ENCODE measurements around the gene LPP. TPM values are rescaled to one million over a fixed set of nuclear protein-coding genes. Genes with fewer than 3 reads are reported as not detected.

LPP gene
- total and polyA plus RNA-seq, 2 of the 4 experiments (the other 2 are of a cell fraction) = 16.0 to 130 TPM

DNA sequence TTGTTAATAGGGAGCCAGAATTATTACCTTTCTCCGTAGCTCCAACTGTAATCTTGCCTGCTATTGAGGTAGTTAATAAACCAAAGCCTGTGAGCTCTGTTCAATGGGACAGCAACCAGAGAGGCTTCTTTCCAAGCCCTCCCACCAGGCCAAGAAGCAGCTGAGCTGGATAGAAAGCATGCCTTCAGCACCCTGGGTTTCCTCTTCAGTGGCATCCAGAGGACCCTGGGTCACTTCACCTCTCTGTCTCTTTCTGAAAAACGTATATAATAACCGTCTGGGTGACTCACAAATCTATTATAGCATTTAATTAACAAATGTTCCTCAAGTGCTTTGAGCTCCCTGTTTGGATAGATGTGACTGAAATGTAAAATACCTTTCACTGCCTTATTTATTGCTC lies 420.0 kb downstream of the LPP start:
- no peak overlapping the region for H3K18ac ChIP-seq (ENCODE audit: low read depth, low read length)
- in situ Hi-C loops (cut with MboI; ENCODE audit: low sequenced_read_pairs) = no loop called here
- no peak overlapping the region for H3K27ac ChIP-seq (ENCODE audit: insufficient read depth, low read length)
- DNase-seq (no peak), ATAC-seq (ENCODE audit: low read depth) (no peak)
- H2BK15ac ChIP-seq (ENCODE audit: low read depth, low read length) = no peak overlapping the region
- no peak overlapping the region for H3K4ac ChIP-seq (ENCODE audit: low read depth, low read length)
- no TSS peak for BruUV-seq (replicated peaks)
- H2BK120ac ChIP-seq (ENCODE audit: low read depth, low read length) = no peak overlapping the region
- H3K56ac ChIP-seq (ENCODE audit: extremely low read depth, insufficient read depth, low read length) = no peak overlapping the region
- no peak overlapping the region for H4K5ac ChIP-seq (ENCODE audit: low read depth, low read length)
- no peak overlapping the region for H2AK5ac ChIP-seq (ENCODE audit: low read depth, low read length)
- no peak overlapping the region for H2BK5ac ChIP-seq (ENCODE audit: low read depth, low read length, poor library complexity, severe bottlenecking)
- no peak overlapping the region for H2AFZ ChIP-seq (replicated peaks; ENCODE audit: low read length, poor library complexity)
- peaks cover 1% of the 10 kb centered on the region; the same call in 1 of the 2 replicates for H3K36me3 ChIP-seq (ENCODE audit: control insufficient read depth, insufficient read depth, low read length)
- no peaks in the 10 kb centered on the region for H3K27me3 ChIP-seq (ENCODE audit: control insufficient read depth, insufficient read depth, low read length)
- peaks cover 10% of the 10 kb centered on the region; the same call in 1 of the 2 replicates for H4K20me1 ChIP-seq (ENCODE audit: insufficient read depth, low read length)
- intact Hi-C loops (cut with micrococcal nuclease) = no loop called here
- H3K14ac ChIP-seq (replicated peaks; ENCODE audit: low read depth, low read length) = no peak overlapping the region
- H3K4me2 ChIP-seq (ENCODE audit: low read depth, low read length) = no peak overlapping the region
- ChIA-PET POLR2A (ENCODE audit: unreplicated experiment) (no interaction called here), CTCF (interaction anchor here (0.6 kb wide), 1 partner anchor 755 kb away, joined by 3 read pairs; no protein-coding TSS in a partner anchor)
- no peaks in the 10 kb centered on the region for H3K9me3 ChIP-seq (ENCODE audit: control insufficient read depth, insufficient read depth, low read length)
- no CpG with 5 or more reads among the region's 3 CpGs for WGBS, 2 experiments (ENCODE audit: extremely low coverage in 2 of 2, insufficient read length in 1 of 2)
- H4K8ac ChIP-seq (ENCODE audit: low read depth in 2 of 2, low read length in 2 of 2) = no peak overlapping the region
- no peak overlapping the region for H2AK9ac ChIP-seq (replicated peaks; ENCODE audit: low read depth, low read length, poor library complexity)
- H3K4me1 ChIP-seq (ENCODE audit: control insufficient read depth, insufficient read depth, low read length) = peaks cover 7% of the 10 kb centered on the region
- dilution Hi-C loops (cut with HindIII; ENCODE audit: low sequenced_read_pairs, unreplicated experiment) = no loop called here
- no peak overlapping the region for H3K23ac ChIP-seq (ENCODE audit: low read depth, low read length)
- H4K91ac ChIP-seq (ENCODE audit: insufficient read depth, low read depth, low read length) = no peak overlapping the region
- no peak overlapping the region for H3K9ac ChIP-seq (ENCODE audit: low read depth, low read length)
- H3K4me3 ChIP-seq (ENCODE audit: insufficient read depth, low read depth, low read length) = no peak overlapping the region
- H2BK20ac ChIP-seq (ENCODE audit: low read depth, low read length) = no peak overlapping the region
- peaks cover 9% of the 10 kb centered on the region for H3K9me1 ChIP-seq (ENCODE audit: insufficient read depth, low read length)
- H3K79me1 ChIP-seq (ENCODE audit: low read depth in 1 of 2, low read length in 2 of 2) = peaks cover 46 to 71% of the 10 kb centered on the region in 2 experiments
- no peak for TF ChIP-seq MXI1 (IDR thresholded peaks at IDR 0.05; ENCODE audit: borderline replicate concordance, low read depth, low read length)
- no peak for TF ChIP-seq RAD21 (IDR thresholded peaks at IDR 0.05; ENCODE audit: low read length)
- TF ChIP-seq, protein P1, sequence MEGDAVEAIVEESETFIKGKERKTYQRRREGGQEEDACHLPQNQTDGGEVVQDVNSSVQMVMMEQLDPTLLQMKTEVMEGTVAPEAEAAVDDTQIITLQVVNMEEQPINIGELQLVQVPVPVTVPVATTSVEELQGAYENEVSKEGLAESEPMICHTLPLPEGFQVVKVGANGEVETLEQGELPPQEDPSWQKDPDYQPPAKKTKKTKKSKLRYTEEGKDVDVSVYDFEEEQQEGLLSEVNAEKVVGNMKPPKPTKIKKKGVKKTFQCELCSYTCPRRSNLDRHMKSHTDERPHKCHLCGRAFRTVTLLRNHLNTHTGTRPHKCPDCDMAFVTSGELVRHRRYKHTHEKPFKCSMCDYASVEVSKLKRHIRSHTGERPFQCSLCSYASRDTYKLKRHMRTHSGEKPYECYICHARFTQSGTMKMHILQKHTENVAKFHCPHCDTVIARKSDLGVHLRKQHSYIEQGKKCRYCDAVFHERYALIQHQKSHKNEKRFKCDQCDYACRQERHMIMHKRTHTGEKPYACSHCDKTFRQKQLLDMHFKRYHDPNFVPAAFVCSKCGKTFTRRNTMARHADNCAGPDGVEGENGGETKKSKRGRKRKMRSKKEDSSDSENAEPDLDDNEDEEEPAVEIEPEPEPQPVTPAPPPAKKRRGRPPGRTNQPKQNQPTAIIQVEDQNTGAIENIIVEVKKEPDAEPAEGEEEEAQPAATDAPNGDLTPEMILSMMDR (conservative IDR thresholded peaks at IDR 0.05; ENCODE audit: low read depth, low read length) = no peak
- TF ChIP-seq, protein P2, sequence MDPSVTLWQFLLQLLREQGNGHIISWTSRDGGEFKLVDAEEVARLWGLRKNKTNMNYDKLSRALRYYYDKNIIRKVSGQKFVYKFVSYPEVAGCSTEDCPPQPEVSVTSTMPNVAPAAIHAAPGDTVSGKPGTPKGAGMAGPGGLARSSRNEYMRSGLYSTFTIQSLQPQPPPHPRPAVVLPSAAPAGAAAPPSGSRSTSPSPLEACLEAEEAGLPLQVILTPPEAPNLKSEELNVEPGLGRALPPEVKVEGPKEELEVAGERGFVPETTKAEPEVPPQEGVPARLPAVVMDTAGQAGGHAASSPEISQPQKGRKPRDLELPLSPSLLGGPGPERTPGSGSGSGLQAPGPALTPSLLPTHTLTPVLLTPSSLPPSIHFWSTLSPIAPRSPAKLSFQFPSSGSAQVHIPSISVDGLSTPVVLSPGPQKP (IDR thresholded peaks at IDR 0.05; ENCODE audit: borderline replicate concordance, low read depth, low read length) = no peak
